ENCODE measurements around the gene HIPK3.

Gene HIPK3

DNA sequence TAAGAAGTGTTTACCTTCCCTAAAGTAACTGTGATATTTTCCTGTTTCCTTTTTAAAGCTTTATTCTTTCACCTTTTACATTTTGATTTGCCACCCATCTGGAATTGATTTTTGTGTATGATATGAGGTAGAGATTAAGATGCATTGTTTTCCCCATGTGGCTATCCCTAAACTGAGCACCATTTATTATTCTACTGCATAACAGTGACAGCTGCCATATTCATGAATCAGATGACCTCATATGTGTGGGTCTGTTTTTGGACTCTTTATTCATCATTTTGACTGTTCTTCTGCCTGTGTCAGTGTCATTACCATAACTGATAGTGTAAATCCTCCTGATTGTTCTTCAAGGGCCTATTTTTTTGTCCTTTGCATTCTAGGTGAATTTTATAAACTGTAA lies 50.8 kb downstream of the HIPK3 start:
- no peak for DNase-seq

- DNase-seq = no peak
Observed at GRCh38 chr11:33309118-33309517, 51.9 kb downstream of the HIPK3 start.

- DNase-seq = no peak
Observed at GRCh38 chr11:33310720-33311500, 53.7 kb downstream of the HIPK3 start.

DNA sequence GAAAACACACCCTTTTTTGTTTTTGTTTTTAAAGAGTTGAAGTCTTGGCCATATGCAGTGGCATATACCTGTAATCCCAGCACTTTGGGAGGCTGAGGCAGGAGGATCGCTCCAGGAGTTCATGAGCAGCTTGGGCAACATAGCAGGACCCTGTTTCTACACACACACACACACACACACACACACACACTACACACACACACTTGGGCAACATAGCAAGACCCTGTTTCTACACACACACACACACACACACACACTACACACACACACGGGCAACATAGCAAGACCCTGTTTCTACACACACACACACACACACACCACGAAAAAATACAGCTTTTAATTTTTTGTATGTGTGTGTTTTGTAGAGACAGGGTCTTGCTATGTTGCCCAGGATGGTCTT lies 54.5 kb downstream of the HIPK3 start:
- DNase-seq = no peak

- no peak for DNase-seq
Observed at GRCh38 chr11:33315822-33316221, 58.6 kb downstream of the HIPK3 start.

DNA sequence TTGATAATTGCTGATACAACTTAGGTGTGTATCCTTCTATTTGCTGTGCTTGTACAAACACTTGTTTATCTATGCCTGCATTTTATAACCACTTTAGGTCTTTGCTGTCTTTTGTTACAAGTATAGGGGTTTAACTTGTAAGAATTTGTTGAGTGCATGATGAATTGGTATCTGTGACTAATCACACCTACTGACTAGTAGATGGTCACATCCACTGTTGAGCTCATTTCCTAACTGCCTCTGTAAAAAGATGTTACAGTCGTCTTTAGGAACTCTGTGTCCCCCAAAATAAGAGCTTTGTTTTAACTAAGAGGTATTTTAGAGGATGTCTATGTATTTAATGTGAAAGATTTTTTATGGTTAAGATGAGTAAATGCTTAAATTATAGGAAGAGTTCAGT lies 60.5 kb downstream of the HIPK3 start:
- no peak for DNase-seq

GRCh38 chr11:33320016-33320813 lies 63.0 kb downstream of the HIPK3 start:
- no peak for DNase-seq

DNA sequence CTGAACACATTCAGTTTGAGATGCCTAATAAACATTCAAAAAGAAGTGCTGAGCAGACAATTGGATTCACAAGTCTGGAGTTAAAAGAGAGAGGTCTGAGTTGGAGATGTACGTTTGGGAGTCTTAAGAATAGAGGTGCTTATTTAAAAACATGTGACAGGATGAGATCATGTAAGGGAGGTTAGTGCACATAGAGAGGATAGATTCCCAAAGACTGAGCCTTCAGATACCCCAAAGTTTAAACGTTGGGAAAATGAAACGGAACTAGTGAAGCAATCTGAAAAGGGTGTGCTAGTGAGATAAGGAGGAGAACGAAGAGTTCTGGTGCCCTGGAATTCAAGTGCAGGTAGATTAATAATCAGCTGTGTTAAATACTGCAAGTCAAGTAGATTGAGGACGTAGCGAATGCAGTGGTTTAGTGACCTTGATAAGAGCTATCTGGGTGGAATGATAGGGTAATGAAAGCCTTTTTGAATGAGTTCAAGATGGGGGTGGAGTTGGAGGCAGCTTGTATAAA lies 63.7 kb downstream of the HIPK3 start:
- no peak for DNase-seq

DNA sequence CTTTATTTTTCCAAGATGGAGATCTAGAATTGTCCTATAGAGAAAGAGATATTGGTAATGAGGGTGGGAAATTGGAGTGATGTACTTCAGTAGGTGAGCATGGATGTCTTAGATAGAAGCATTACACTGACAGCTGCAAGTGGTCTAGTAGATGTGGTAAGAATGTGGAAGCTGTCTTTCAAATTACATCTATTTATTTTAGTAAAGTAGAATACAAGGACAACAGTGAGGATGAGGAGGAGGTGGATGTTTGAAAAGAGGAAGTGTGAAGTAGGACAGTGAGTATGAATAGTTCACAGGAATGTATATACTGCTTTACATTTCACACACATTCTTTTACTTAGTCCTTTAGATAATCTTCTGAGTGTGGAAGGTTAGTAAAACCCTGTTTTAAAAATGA lies 64.2 kb downstream of the HIPK3 start:
- no peak for DNase-seq

DNA sequence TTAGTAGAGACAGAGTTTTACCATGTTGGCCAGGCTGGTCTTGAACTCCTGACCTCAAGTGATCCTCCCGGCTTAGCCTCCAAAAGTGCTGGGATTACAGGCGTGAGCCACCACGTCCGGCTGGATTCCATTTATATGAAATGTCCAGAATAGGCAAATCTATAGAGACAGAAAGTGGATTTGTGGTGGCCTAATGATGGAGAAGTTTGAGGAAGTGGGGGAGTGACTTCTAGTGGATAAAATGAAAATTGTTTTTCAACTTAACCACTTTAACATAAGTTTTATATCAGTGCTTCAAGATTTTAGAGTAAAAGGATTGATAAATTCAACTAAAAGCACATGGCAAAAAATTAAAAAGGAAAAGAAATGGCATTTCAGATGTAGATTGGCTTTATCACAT lies 66.2 kb downstream of the HIPK3 start:
- DNase-seq = no peak

GRCh38 chr11:33324302-33324985 lies 67.3 kb downstream of the HIPK3 start:
- DNase-seq = no peak

DNA sequence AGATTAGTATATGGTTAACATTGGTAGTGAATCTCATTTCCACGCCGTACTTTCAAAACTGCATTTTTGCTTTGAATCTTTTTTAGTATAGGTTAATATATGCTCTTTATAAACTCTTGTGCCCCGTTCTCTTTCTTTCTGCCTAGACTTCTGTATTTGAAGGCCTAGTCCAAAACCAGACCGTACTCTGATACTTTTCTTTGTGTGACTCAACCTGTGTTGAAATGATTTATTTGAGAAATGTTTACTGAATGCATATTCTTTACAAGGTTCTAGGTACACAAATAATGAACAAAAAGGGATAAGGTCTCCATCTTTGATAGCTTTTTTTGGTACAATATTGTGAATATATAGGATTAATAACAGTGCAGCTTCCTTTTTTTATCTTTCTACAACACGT lies 68.3 kb downstream of the HIPK3 start:
- no peak for DNase-seq

DNA sequence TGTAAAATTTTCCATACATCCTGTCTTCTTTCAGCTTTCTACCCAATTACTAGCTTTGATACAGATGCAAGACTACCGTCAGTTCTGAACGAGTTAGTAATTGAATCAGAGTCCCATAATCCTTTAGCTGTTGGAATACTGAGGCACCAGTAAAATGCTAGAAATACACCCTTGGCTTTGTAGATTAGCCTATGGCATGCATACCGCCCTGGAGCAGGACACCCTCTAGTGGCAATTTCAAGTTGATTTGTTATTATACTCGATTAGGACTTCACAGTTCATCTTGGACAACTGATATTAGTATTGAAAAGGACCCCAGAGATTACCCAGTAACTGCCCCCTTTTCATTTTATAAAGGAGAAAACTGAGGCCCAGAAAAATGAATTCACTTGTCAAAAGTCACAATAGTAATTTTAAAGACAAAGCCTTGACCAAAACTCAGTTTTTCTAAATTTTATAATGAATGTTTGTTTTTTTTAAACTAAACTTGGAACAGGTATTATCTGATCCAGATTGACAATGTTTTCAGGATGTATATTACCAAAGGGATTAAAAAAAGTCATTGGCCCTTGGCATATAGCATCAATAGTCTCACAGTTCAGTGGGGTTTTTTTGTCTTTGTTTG lies 72.6 kb downstream of the HIPK3 start:
- DNase-seq = no peak

DNA sequence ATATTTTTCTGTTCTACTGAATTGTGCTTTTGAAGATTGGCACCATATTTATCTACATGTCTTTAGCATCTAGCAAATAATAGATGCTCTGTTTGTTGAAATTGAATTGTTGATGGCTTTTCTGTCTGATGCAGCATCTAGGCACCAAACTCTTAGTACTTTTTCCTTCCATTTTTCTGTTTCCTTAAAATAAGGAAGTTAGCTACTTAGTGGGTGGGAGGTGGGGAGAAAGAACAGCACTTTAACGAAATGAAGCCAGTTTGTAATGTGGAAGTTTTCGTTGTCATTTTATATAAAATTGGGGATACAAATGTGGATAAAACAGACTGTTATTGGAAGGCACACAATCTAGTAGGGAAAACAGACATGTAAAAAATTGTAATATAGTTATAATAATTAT lies 76.6 kb downstream of the HIPK3 start:
- no peak for DNase-seq

DNA sequence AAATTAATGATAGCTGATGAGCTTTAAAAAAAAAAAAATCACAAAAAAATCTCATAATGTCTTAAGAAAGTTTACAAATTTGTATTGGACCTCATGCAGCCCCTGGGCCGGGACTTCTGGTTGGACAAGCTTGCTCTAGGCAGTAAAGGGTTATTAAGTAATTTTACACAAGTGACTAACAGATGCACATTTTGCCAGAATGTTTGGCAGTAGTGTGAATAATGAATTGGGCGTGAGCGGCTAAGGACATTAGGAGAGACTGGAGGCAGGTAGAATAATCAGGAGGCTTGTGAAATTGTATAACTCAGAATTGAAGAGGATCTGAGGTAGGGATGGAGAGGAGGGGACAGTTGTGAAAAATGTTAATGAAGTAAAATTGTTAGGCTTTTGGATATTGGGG lies 77.4 kb downstream of the HIPK3 start:
- DNase-seq = no peak

DNA sequence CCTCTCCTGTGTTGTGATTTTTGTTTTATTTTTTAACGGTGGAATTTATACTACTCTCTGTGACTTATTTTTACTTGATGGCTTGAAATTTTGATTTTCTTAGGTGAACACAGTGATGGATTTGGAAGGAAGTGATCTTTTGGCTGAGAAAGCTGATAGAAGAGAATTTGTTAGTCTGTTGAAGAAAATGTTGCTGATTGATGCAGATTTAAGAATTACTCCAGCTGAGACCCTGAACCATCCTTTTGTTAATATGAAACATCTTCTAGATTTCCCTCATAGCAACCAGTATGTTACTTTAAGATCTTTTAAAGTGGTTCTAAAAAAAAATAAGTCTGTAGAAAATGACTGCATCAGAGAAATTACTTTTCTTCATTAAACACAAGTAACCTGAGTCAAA lies 82.1 kb downstream of the HIPK3 start:
- no peak for DNase-seq

DNA sequence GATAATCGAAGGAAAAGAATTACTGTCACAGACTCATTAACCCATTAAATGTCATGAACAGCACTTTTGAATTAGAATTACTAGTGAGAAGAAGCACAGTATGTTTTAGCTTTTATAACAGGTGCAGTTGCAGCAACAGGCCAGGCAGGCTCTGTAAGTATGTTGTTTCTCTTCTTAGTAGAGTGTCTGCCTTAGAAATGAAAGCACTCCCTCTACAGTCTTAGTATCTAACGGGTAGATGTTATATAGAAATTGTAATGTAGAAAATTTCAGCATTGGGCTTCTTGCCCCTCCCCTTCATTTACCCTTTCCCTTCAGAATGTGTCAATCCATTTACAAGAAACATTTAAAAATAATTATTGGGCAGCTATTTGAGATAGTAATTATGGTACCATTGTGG lies 87.4 kb downstream of the HIPK3 start:
- DNase-seq = no peak

DNA sequence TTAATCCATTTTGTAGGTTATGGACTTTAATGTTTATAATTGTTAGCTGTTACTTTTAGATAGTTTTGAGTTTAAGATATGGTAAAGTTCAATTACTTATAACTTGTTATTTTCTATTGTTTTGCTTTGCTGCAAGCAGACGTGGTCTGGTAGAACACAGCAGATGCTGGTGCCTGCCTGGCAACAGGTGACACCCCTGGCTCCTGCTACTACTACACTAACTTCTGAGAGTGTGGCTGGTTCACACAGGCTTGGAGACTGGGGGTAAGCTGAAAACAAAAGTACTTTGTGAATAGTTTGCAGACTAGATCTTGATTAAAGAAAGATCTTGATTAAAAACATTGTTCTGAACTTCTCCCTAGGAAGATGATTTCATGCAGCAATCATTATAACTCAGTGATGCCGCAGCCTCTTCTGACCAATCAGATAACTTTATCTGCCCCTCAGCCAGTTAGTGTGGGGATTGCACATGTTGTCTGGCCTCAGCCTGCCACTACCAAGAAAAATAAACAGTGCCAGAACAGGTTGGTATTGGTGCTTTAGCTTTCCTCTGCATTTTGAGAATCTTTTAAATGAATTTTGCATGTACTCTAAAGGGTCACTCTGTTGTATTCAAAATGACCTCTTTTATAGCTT lies 90.4 kb downstream of the HIPK3 start:
- DNase-seq = no peak

DNA sequence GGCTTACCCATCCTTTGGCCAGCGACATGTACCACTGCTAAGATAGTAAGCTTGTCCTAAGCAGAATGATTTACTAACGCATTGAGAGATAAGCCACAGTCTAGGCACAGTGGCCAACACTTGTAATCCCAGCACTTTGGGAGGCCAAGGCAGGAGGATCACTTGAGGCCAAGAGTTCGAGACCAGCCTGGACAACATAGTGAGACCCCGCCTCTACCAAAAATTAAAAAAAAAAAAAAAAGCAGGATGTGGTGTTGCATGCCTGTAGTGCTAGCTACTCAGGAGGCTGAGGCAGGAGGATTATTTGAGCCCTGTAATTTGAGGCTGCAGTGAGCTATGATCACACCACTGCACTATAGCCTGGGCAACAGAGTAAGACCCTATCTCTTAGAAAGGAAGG lies 93.1 kb downstream of the HIPK3 start:
- DNase-seq = no peak

GRCh38 chr11:33358150-33358831 lies 101.1 kb downstream of the HIPK3 start:
- DNase-seq = no peak

DNA sequence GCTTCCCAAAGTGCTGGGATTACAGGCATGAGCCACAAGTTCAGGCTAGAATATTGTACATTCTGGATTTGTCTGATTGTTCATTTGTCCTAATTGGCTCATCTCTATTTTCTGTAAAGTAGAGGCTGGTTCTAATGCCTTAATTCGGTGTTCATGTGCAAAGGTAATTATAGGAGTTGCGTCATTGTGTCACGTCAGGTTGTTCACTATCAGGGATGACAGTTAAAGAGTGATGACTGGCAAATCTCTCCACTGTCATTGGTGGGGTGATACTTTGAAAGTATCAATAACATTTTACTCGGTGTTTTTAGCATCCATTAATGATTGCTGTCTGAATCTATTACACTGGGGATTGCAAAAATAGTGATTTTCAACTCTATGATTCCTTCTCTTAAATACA lies 103.5 kb downstream of the HIPK3 start:
- DNase-seq = no peak
